ENCODE results near the gene SLC4A5.
A peak's percentile ranks its signal among the peaks of the same experiment; 100 is the strongest.

DNA sequence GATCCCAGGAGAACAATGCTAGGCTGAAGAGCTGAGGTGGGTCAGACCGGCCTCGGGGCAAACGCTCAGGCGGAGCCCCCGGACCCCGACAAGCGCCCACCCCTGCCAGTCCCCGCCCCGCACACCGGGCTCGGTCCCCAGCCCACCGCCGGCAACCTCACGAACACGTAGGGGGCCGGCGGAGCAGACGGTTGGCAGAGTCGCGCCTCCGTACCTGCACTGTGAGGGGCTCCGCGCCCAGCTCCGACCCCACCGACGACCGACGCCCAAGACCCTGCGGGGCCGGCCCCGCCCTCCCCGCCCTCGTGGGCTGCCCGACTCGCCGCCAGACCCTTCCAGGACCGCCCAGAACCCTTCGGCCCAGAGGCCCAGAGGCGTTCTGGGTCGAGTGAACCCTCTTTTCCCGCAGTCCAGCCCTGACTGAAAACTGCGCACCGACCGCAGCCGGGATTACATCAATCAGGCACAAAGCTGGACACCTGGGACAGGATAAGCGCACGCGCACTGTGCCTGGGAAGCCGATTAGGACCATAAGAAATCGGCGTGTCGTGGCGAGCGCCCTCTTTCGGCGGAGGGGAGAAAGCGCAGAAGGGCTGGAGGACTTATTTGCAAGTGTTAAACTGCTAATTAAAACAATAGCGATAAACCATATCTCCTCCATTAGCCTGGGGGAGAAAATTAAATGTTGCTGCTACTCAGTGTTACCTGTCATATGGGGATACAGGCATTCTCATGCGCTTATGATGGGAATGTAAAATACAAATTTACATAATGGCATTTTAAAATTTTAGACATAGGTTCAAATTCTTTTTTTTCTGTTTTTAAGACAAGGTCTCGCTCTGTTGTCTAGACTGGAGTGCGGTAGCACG is 48.6 kb upstream of the SLC4A5 start:
- TF ChIP-seq CTCF (conservative IDR thresholded peaks at IDR 0.05): peak; percentile 91
- TF ChIP-seq ZFX (IDR thresholded peaks at IDR 0.05): no peak
